BE2C (cell line): ENCODE measurements around the gene PLA2R1. TPM values are rescaled to one million over a fixed set of nuclear protein-coding genes. Genes with fewer than 3 reads are reported as not detected.

Source experiments
- DNase-seq: peaks from one replicate; pipeline ENCODE4 v3.0.0-alpha.2; 2020
- H3K27me3 ChIP-seq: fragments of 250-450 bp; sonication (Bioruptor Pico); 2 replicates; pipeline ENCODE4 v1.5.1; 2020; ENCODE audit warnings: mild to moderate bottlenecking
- H3K36me3 ChIP-seq: fragments of 250-450 bp; sonication (Bioruptor Pico); 2 replicates; pipeline ENCODE4 v1.5.1; 2020; ENCODE audit warnings: mild to moderate bottlenecking
- H3K4me1 ChIP-seq: fragments of 250-450 bp; sonication (Bioruptor Pico); 2 replicates; pipeline ENCODE4 v1.5.1; 2020
- H3K4me3 ChIP-seq: 2 replicates; pipeline ENCODE4 v1.5.1; 2011; ENCODE audit warnings: low read depth, low read length
- H3K9me3 ChIP-seq: fragments of 250-450 bp; sonication (Bioruptor Pico); 2 replicates; pipeline ENCODE4 v1.5.1; 2020
- polyA plus RNA-seq: library from polyadenylated mRNA; unstranded; fragments of >200 nt; gene quantifications from one replicate; pipeline ENCODE4 v1.2.1, GENCODE V29; 2012; ENCODE audit warnings: low read depth, missing spikeins; ENCODE audit not compliant: insufficient read length, insufficient read depth
- TF ChIP-seq, protein P1 (sequence below): IDR thresholded peaks from 2 replicates; pipeline ENCODE4 v1.5.1; 2012; ENCODE audit warnings: mild to moderate bottlenecking, low read depth, low read length

PLA2R1 gene
- polyA plus RNA-seq = not detected

DNA sequence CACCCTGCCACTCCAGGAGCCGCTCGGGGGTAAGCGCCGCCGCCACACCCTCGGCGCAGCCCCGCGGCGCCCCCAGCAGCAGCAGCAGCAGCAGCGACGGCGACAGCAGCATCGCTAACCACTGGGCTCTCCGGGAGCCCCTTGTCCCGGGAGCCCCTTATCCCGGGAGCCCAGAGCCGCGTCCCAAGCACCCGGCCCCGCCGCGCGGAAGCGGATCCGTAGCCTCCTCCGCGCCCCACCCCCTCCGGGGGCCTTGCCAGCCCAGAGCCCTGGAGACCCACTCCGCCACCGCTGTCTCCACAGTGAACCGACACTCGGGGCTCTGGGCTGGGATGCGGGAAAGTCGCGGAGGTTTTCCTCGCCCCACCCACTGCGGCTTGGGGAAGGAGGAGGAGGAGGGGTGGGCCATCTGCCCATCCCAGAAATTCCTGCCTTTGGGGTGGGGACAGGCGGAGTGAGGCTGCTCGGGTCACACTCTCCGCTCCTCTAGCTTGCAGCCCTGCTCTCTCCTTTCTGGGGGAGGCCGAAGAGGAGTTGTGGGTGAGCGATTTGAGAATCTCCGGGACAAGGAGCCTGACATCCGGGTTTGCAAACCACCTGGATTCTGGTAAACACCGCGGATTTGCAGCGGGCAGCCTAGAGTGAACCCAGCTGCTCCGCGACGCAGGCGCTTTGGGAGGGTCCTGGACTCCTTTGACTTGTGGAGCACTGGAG lies at the start of gene PLA2R1:
TSS of gene PLA2R1 (minus strand) at position 324 of the 714 bp plus-strand sequence. CDS start at position 112, 212 bp downstream.
- no peaks in the 10 kb centered on the region for H3K27me3 ChIP-seq
- DNase-seq = no peak
- TF ChIP-seq, protein P1, sequence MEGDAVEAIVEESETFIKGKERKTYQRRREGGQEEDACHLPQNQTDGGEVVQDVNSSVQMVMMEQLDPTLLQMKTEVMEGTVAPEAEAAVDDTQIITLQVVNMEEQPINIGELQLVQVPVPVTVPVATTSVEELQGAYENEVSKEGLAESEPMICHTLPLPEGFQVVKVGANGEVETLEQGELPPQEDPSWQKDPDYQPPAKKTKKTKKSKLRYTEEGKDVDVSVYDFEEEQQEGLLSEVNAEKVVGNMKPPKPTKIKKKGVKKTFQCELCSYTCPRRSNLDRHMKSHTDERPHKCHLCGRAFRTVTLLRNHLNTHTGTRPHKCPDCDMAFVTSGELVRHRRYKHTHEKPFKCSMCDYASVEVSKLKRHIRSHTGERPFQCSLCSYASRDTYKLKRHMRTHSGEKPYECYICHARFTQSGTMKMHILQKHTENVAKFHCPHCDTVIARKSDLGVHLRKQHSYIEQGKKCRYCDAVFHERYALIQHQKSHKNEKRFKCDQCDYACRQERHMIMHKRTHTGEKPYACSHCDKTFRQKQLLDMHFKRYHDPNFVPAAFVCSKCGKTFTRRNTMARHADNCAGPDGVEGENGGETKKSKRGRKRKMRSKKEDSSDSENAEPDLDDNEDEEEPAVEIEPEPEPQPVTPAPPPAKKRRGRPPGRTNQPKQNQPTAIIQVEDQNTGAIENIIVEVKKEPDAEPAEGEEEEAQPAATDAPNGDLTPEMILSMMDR = no peak
- no peaks in the 10 kb centered on the region for H3K4me1 ChIP-seq
- no peaks in the 10 kb centered on the region for H3K36me3 ChIP-seq
- H3K4me3 ChIP-seq = no peak within 1 kb of the TSS
- no peaks in the 10 kb centered on the region for H3K9me3 ChIP-seq

DNA sequence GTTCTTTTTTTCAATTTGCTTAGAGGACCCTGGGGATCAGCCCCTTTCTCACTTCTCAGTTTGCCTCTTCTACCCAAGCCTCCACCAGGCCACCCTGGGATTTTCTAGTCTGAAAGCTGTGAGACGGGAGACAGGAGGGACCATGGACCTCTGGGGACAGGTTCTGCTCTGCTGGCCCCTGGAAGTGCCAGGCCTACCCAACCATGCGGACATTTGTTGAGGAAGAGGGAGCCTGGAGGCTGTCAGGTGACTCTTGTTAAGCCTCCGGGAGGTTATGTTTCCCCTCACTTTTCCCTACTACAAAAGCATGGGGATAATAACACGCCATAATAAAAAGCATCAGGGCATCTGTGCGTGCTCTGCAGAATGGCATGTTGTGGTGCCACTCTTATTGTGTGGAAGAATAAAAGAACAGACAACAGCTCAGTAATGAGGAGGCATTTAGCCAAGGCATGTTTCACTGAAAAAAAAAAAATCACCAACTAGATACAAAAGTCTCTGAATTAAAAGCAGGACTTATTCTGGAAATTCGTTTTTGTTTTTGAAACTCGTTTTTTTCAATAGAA lies 48.3 kb upstream of the PLA2R1 start:
- Histone ChIP-seq H3K27me3 (no peaks in the 10 kb centered on the region), H3K4me3 (no peak overlapping the region), H3K9me3 (no peaks in the 10 kb centered on the region), H3K4me1 (no peaks in the 10 kb centered on the region), H3K36me3 (no peaks in the 10 kb centered on the region)
- TF ChIP-seq, protein P1 = no peak
- no peak for DNase-seq

DNA sequence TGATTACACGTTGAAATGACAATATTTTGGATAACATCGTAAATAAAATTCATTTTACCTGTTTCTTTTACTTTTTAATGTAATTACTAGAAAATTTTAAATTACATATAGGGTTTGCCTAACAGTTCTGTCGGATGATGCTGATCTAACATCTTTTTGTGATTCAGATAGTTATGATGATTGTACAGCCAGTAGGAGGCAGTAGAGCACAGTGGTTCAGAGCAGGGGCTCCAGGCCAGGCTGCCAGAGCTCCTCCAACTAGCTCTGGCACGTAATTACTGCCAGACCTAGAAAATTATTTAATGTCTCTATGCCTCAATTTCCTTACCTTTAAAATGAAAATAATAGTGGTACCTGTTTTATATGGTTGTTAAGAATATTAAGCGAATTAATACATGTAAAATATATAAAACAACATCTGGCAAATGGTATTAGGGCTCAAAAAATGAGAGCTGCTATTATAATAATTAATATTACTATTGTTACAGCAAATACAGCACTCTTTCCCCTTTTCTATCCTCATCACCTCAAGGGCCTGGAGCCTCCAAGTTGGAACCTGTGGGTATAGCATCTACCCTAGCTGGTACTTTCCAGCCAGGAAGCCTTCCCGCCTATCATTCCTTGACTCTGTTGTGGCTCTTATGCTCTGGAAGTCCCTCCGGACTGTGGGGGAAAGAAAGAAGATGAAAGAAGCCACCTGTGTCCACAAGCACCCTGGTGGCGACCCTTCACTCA lies 47.7 kb upstream of the PLA2R1 start:
- no peak overlapping the region for H3K4me3 ChIP-seq
- no peaks in the 10 kb centered on the region for H3K4me1 ChIP-seq
- no peaks in the 10 kb centered on the region for H3K9me3 ChIP-seq
- no peaks in the 10 kb centered on the region for H3K36me3 ChIP-seq
- TF ChIP-seq, protein P1 = peak; percentile 74
- peak; percentile 67 for DNase-seq
- no peaks in the 10 kb centered on the region for H3K27me3 ChIP-seq

DNA sequence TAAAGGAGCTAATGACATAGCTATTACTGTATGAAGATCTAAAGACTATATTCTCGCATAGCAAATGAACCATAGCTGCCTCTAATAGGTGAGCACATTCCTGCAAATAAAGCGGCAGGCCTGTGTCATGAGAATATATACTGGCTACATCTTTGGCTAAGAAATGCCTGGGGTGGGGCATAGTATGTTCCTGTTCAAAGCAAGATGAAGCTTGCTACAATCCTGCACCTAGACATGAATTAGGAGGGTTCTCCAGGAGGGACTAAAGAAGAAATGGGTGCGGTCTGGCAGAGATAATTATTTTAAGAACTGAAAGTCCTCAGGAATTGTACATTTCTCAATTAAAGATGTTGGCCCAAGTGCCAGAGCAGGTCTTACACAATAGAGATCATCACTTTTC lies 46.8 kb upstream of the PLA2R1 start:
- no peak for DNase-seq
- TF ChIP-seq, protein P1 = no peak
- Histone ChIP-seq H3K27me3 (no peaks in the 10 kb centered on the region), H3K4me1 (no peaks in the 10 kb centered on the region), H3K9me3 (no peaks in the 10 kb centered on the region), H3K36me3 (no peaks in the 10 kb centered on the region), H3K4me3 (no peak overlapping the region)

DNA sequence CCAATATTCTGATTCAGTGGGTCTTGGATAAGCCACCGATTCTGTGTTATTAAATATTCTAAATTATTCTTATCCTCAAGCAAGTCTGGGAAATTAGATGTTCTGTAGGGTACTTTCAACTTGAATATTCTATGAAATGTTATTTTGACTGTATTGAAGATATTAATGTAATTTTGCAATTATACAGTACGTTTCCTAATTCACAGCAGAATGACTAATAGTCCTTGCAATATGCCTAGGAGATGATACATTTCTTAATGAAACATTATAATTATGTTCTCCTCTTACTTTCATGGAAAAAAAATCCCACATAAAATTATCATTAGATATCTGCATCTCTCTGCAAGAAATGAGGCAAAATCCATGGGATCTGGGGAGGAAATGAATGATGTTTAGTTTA lies 46.2 kb upstream of the PLA2R1 start:
- no peak overlapping the region for H3K4me3 ChIP-seq
- TF ChIP-seq, protein P1 = no peak
- H3K9me3 ChIP-seq = no peaks in the 10 kb centered on the region
- no peaks in the 10 kb centered on the region for H3K27me3 ChIP-seq
- no peak for DNase-seq
- H3K36me3 ChIP-seq = no peaks in the 10 kb centered on the region
- H3K4me1 ChIP-seq = no peaks in the 10 kb centered on the region
